PC-9 (cell line): ENCODE measurements around the gene NBEA. TPM values are rescaled to one million over a fixed set of nuclear protein-coding genes. Genes with fewer than 3 reads are reported as not detected.

Experiments used
- BruUV-seq: library from RNA; stranded (reverse); fragments of 400-500 nt; replicated peaks from 2 replicates; lab custom pipeline; 2021; lab: Mats Ljungman, UMichigan
- CTCF ChIA-PET: fragments of 300-600 bp; sonication (Branson Sonifier 250); formaldehyde crosslinking; loops from one replicate; lab custom pipeline; 2022; ENCODE audit warnings: antibody characterized with exemption; lab: Charles Lee
- POLR2A ChIA-PET: fragments of 300-600 bp; sonication (Branson Sonifier 250); formaldehyde crosslinking; loops from one replicate; lab custom pipeline; 2022; ENCODE audit warnings: antibody characterized with exemption; ENCODE audit not compliant: unreplicated experiment; lab: Charles Lee
- DNase-seq, 2 experiments: peaks; one replicate each; pipeline versions ENCODE4 v3.0.0 to v3.0.0-alpha.2; 2015 to 2022; ENCODE audit warnings: mixed read lengths in 1 of 2
- H2AFZ ChIP-seq: fragments of 200-600 bp; sonication (generic); 2 replicates; pipeline ENCODE4 v1.8.1; 2017; ENCODE audit warnings: antibody characterized with exemption
- H3F3A ChIP-seq: fragments of 200-600 bp; sonication (generic); 2 replicates; pipeline ENCODE4 v1.8.1; 2017; ENCODE audit warnings: antibody characterized with exemption, mild to moderate bottlenecking, low read depth; ENCODE audit not compliant: insufficient read depth
- H3K27ac ChIP-seq: fragments of 200-600 bp; sonication (generic); 2 replicates; pipeline ENCODE4 v1.6.1; 2016; ENCODE audit warnings: mixed run types
- H3K27me3 ChIP-seq: fragments of 200-600 bp; sonication (generic); 2 replicates; pipeline ENCODE4 v1.6.1; 2016; ENCODE audit warnings: low read depth, mixed run types; ENCODE audit not compliant: insufficient read depth
- H3K36me3 ChIP-seq: fragments of 200-600 bp; sonication (generic); 2 replicates; pipeline ENCODE4 v1.6.1; 2016; ENCODE audit warnings: low read depth, mixed run types
- H3K4me1 ChIP-seq: fragments of 200-600 bp; sonication (generic); replicated peaks from 2 replicates; pipeline ENCODE4 v1.6.1; 2016; ENCODE audit warnings: mixed run types; ENCODE audit not compliant: insufficient read depth
- H3K4me2 ChIP-seq: fragments of 200-600 bp; sonication (generic); 2 replicates; pipeline ENCODE4 v1.6.1; 2017; ENCODE audit warnings: mixed run types
- H3K4me3 ChIP-seq: fragments of 200-600 bp; sonication (generic); 2 replicates; pipeline ENCODE4 v1.6.1; 2016; ENCODE audit warnings: mixed run types
- H3K79me2 ChIP-seq: fragments of 200-600 bp; sonication (generic); 2 replicates; pipeline ENCODE4 v1.6.1; 2017; ENCODE audit warnings: low read depth, mixed run types
- H3K9me2 ChIP-seq: fragments of 200-600 bp; sonication (generic); 2 replicates; pipeline ENCODE4 v1.8.1; 2017; ENCODE audit warnings: mild to moderate bottlenecking; ENCODE audit not compliant: insufficient read depth
- H3K9me3 ChIP-seq: fragments of 200-600 bp; sonication (generic); 2 replicates; pipeline ENCODE4 v1.8.1; 2016; ENCODE audit warnings: low read depth; ENCODE audit not compliant: insufficient read depth
- H4K20me1 ChIP-seq: fragments of 200-600 bp; sonication (generic); 2 replicates; pipeline ENCODE4 v1.8.1; 2017; ENCODE audit not compliant: insufficient read depth
- CTCF ChIP-seq: fragments of 200-600 bp; sonication (generic); conservative IDR thresholded peaks from 2 replicates; pipeline ENCODE4 v1.6.1; 2017; ENCODE audit warnings: mixed run types, antibody characterized with exemption, mild to moderate bottlenecking, moderate library complexity
- EZH2 ChIP-seq: fragments of 200-600 bp; sonication (generic); IDR thresholded peaks from 2 replicates; pipeline ENCODE4 v1.8.0; 2017; ENCODE audit warnings: antibody characterized with exemption, low read depth
- intact Hi-C: fragments of 100-400 bp; cut with micrococcal nuclease; formaldehyde crosslinking; loops from one replicate; pipeline ENCODE4 v1.10.0; 2022; ENCODE audit not compliant: unreplicated experiment
- total RNA-seq: library from RNA; stranded (reverse); gene quantifications from 2 replicates; pipeline ENCODE4 v1.2.3, GENCODE V29; 2021

The NBEA gene
- total RNA-seq, 1 experiment from 2014 or later = 4.0 TPM

- Histone ChIP-seq H3K79me2 (no peaks in the 10 kb centered on the region), H3K9me3 (no peaks in the 10 kb centered on the region), H4K20me1 (no peaks in the 10 kb centered on the region), H3K4me2 (no peak overlapping the region), H3K4me1 (no peaks in the 10 kb centered on the region), H3K27ac (no peak overlapping the region), H3K4me3 (no peak overlapping the region), H3K9me2 (no peaks in the 10 kb centered on the region), H2AFZ (no peak overlapping the region), H3F3A (no peaks in the 10 kb centered on the region), H3K36me3 (no peaks in the 10 kb centered on the region), H3K27me3 (no peaks in the 10 kb centered on the region)
- CTCF ChIA-PET = no interaction called here
- intact Hi-C loops = no loop called here
- TF ChIP-seq EZH2 (no peak), CTCF (no peak)
- POLR2A ChIA-PET = no interaction called here
- DNase-seq = no peak
- no TSS peak for BruUV-seq
Observed at GRCh38 chr13:35480346-35480745, 538.3 kb downstream of the NBEA start.

- ChIA-PET CTCF (no interaction called here), POLR2A (no interaction called here)
- Histone ChIP-seq H3K36me3 (no peaks in the 10 kb centered on the region), H3K27ac (no peak overlapping the region), H3F3A (no peaks in the 10 kb centered on the region), H3K79me2 (no peaks in the 10 kb centered on the region), H3K4me2 (no peak overlapping the region), H2AFZ (no peak overlapping the region), H3K4me3 (no peak overlapping the region), H4K20me1 (no peaks in the 10 kb centered on the region), H3K27me3 (no peaks in the 10 kb centered on the region), H3K9me2 (0 out of 2 replicates have a peak, but pooled peaks cover 6% of the 10 kb centered on the region), H3K4me1 (no peaks in the 10 kb centered on the region), H3K9me3 (no peaks in the 10 kb centered on the region)
- no peak for DNase-seq
- intact Hi-C loops = no loop called here
- TF ChIP-seq EZH2 = no peak
- no peak for TF ChIP-seq CTCF
- BruUV-seq = no TSS peak
Observed at GRCh38 chr13:35481777-35482176, 539.7 kb downstream of the NBEA start.

GRCh38 chr13:35482527-35482926, 540.5 kb downstream of the NBEA start:
- Histone ChIP-seq H4K20me1 (no peaks in the 10 kb centered on the region), H3F3A (no peaks in the 10 kb centered on the region), H3K9me3 (no peaks in the 10 kb centered on the region), H2AFZ (no peak overlapping the region), H3K27me3 (no peaks in the 10 kb centered on the region), H3K36me3 (no peaks in the 10 kb centered on the region), H3K27ac (no peak overlapping the region), H3K4me1 (no peaks in the 10 kb centered on the region), H3K79me2 (no peaks in the 10 kb centered on the region), H3K9me2 (0 out of 2 replicates have a peak, but pooled peaks cover 6% of the 10 kb centered on the region), H3K4me2 (no peak overlapping the region), H3K4me3 (no peak overlapping the region)
- DNase-seq = no peak
- BruUV-seq = no TSS peak
- POLR2A ChIA-PET = no interaction called here
- CTCF ChIA-PET = no interaction called here
- intact Hi-C loops = no loop called here
- no peak for TF ChIP-seq CTCF
- no peak for TF ChIP-seq EZH2
